ENCODE results near the gene ATXN7L1. TPM values are rescaled to one million over a fixed set of nuclear protein-coding genes. Genes with fewer than 3 reads are reported as not detected.

ATXN7L1 gene
- total RNA-seq, 1 experiment from 2014 or later, result 24.3 TPM

DNA sequence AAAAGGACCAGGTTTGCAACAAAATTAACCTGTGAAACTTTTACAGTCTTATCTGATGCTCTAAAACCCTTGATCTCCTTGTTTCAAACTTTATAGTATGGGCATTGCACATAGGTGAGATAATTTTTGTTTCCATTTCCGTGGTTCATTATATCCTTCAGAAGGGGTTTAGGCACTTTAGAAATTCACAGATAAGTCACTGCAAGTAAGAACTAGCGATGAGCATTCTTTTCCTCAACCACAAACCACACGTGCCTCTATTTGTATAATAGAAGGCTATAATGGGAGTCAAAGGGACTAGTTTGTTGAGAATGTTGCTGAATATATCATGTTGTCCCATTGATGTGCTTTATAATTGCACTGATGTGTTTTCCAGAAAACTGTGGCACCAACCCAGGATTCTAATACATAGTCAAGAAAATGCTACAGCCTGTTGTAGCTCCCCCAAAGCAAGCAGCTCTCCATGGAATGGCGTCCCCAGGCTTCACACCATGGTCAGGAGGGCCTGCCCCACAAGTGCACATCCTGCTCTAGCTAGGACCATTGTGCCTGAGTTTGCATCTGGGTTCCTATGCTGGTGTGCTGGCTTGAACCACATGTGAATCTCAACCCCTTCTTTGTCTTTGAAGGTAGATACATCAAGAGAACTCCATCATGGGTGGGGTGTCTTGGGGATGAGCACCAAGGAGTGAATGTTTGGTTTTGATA lies 14.0 kb upstream of the ATXN7L1 start:
- no peak overlapping the region for H3K23ac ChIP-seq (ENCODE audit: insufficient read length, low read depth, low read length)
- peaks cover 6% of the 10 kb centered on the region; the same call in 1 of the 2 replicates for H3K4me1 ChIP-seq (ENCODE audit: insufficient read depth, low read length)
- no peaks in the 10 kb centered on the region for H3K23me2 ChIP-seq (ENCODE audit: insufficient read length, low read depth, low read length, poor library complexity, severe bottlenecking)
- no peak overlapping the region for H3K4me2 ChIP-seq (ENCODE audit: insufficient read depth, insufficient read length, low read length)
- no peak overlapping the region for H3K18ac ChIP-seq (ENCODE audit: insufficient read length, low read depth, low read length)
- H3K27me3 ChIP-seq (ENCODE audit: insufficient read depth, low read length), result no peaks in the 10 kb centered on the region
- no peaks in the 10 kb centered on the region for H4K20me1 ChIP-seq (ENCODE audit: control insufficient read depth, insufficient read depth, insufficient read length)
- no peak overlapping the region for H3K56ac ChIP-seq (ENCODE audit: insufficient read length, low read depth, low read length)
- H3K4ac ChIP-seq (ENCODE audit: low read depth, low read length), result no peak overlapping the region
- H2BK15ac ChIP-seq (ENCODE audit: low read depth, low read length), result no peak overlapping the region
- DNase-seq, result no peak
- H3K14ac ChIP-seq (ENCODE audit: insufficient read depth, low read length), result no peak overlapping the region
- H3K4me1 Mint-ChIP-seq, result peaks cover 17% of the 10 kb centered on the region in 2 experiments
- H3K36me3 Mint-ChIP-seq (ENCODE audit: insufficient read depth in 1 of 3, low read depth in 3 of 3), result peaks cover 0 to 5% (median 2%) of the 10 kb centered on the region in 3 experiments; a peak in 4 of 7 replicates
- H2BK120ac ChIP-seq (ENCODE audit: low read depth, low read length, poor library complexity, severe bottlenecking), result no peak overlapping the region
- H3K27me3 Mint-ChIP-seq (ENCODE audit: low read depth), result no peaks in the 10 kb centered on the region
- no peaks in the 10 kb centered on the region for H3K9me3 ChIP-seq (ENCODE audit: control insufficient read depth, low read depth, low read length)
- no peak overlapping the region for H3K4me3 Mint-ChIP-seq
- H4K91ac ChIP-seq (ENCODE audit: insufficient read length, low read depth, low read length), result no peak overlapping the region
- no peaks in the 10 kb centered on the region for H3K9me3 Mint-ChIP-seq
- no peaks in the 10 kb centered on the region for H3K79me1 ChIP-seq (ENCODE audit: insufficient read depth, low read depth, low read length, poor library complexity, severe bottlenecking)
- no peaks in the 10 kb centered on the region for H3K79me2 ChIP-seq (ENCODE audit: insufficient read depth, low read length)
- no peak overlapping the region for H2BK12ac ChIP-seq (ENCODE audit: insufficient read length, low read depth, low read length)
- no peak overlapping the region for H2AK5ac ChIP-seq (ENCODE audit: insufficient read length, low read length)
- no peak overlapping the region for H2BK5ac ChIP-seq (ENCODE audit: insufficient read length, low read length)
- H2BK20ac ChIP-seq (ENCODE audit: low read depth, low read length, poor library complexity, severe bottlenecking), result no peak overlapping the region
- no CpG with 5 or more reads among the region's 4 CpGs for WGBS (ENCODE audit: extremely low coverage, insufficient read length, low lambda C conversion rate)
- H3T11ph ChIP-seq (ENCODE audit: low read length), result no peak overlapping the region
- H4K5ac ChIP-seq (ENCODE audit: insufficient read length, low read depth, low read length), result no peak overlapping the region
- H3K27ac ChIP-seq (ENCODE audit: insufficient read length, low read depth, low read length), result no peak overlapping the region
- H4K8ac ChIP-seq (replicated peaks; ENCODE audit: insufficient read length, low read depth, low read length), result no peak overlapping the region
- H3K27ac Mint-ChIP-seq, result no peak overlapping the region
- TF ChIP-seq, protein P1, sequence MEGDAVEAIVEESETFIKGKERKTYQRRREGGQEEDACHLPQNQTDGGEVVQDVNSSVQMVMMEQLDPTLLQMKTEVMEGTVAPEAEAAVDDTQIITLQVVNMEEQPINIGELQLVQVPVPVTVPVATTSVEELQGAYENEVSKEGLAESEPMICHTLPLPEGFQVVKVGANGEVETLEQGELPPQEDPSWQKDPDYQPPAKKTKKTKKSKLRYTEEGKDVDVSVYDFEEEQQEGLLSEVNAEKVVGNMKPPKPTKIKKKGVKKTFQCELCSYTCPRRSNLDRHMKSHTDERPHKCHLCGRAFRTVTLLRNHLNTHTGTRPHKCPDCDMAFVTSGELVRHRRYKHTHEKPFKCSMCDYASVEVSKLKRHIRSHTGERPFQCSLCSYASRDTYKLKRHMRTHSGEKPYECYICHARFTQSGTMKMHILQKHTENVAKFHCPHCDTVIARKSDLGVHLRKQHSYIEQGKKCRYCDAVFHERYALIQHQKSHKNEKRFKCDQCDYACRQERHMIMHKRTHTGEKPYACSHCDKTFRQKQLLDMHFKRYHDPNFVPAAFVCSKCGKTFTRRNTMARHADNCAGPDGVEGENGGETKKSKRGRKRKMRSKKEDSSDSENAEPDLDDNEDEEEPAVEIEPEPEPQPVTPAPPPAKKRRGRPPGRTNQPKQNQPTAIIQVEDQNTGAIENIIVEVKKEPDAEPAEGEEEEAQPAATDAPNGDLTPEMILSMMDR (conservative IDR thresholded peaks at IDR 0.05), result no peak
- no peak overlapping the region for H2AFZ ChIP-seq (ENCODE audit: low read length)
- H3K9ac ChIP-seq (ENCODE audit: extremely low read depth, insufficient read length, low read length), result no peak overlapping the region
